Measurements from ENCODE around the gene MTMR2.
"Not testable (repeated sequence)": the region's sequence is repeated elsewhere in the genome, so short reads cannot be mapped to it uniquely, and the experiment has no call there.

MTMR2 gene

GRCh38 chr11:95884802-95885201 is 39.1 kb downstream of the MTMR2 start:
- no peak for TF ChIP-seq CTCF (IDR thresholded peaks at IDR 0.05; ENCODE audit: borderline replicate concordance, control extremely low read depth, extremely low read depth, insufficient read depth, missing control alignments)
- in situ Hi-C loops (cut with MboI; ENCODE audit: low sequenced_read_pairs, unreplicated experiment), result no loop called here
- no peak for DNase-seq (ENCODE audit: low spot score)

DNA sequence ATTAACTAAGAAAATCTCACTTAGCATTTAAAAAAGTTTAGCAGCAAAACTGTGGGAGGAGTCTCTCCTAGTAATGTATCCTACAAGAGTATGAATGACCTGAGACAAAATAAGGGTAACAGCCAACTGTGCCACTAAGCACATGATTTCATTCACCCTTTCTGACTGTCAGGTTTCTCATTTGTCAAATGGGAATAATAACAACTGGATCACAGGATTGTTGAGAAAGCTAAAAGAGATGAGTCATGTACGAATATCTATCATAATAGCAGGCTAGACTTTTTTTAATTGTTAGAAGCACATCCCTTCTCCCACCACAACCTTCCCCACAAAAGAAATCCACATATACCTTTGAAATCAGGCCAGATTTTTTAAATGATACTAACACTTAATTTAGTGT is 39.5 kb downstream of the MTMR2 start:
- no peak for TF ChIP-seq CTCF (IDR thresholded peaks at IDR 0.05; ENCODE audit: borderline replicate concordance, control extremely low read depth, extremely low read depth, insufficient read depth, missing control alignments)
- DNase-seq (ENCODE audit: low spot score), result no peak
- in situ Hi-C loops (cut with MboI; ENCODE audit: low sequenced_read_pairs, unreplicated experiment), result no loop called here

- no peak for DNase-seq (ENCODE audit: low spot score)
- no peak for TF ChIP-seq CTCF (IDR thresholded peaks at IDR 0.05; ENCODE audit: borderline replicate concordance, control extremely low read depth, extremely low read depth, insufficient read depth, missing control alignments)
- in situ Hi-C loops (cut with MboI; ENCODE audit: low sequenced_read_pairs, unreplicated experiment), result no loop called here
Observed at GRCh38 chr11:95883381-95883780, 40.5 kb downstream of the MTMR2 start.

- TF ChIP-seq CTCF (IDR thresholded peaks at IDR 0.05; ENCODE audit: borderline replicate concordance, control extremely low read depth, extremely low read depth, insufficient read depth, missing control alignments), result no peak
- in situ Hi-C loops (cut with MboI; ENCODE audit: low sequenced_read_pairs, unreplicated experiment), result no loop called here
- DNase-seq (ENCODE audit: low spot score), result no peak
Observed at GRCh38 chr11:95877291-95877690, 46.6 kb downstream of the MTMR2 start.

- in situ Hi-C loops (cut with MboI; ENCODE audit: low sequenced_read_pairs, unreplicated experiment); DNase-seq (ENCODE audit: low spot score): not testable (repeated sequence)
Observed at GRCh38 chr11:95870877-95871276, 53.0 kb downstream of the MTMR2 start.

- DNase-seq (ENCODE audit: low spot score), result no peak
- in situ Hi-C loops (cut with MboI; ENCODE audit: low sequenced_read_pairs, unreplicated experiment), result no loop called here
- TF ChIP-seq CTCF (IDR thresholded peaks at IDR 0.05; ENCODE audit: borderline replicate concordance, control extremely low read depth, extremely low read depth, insufficient read depth, missing control alignments), result no peak
Observed at GRCh38 chr11:95867105-95867504, 56.8 kb downstream of the MTMR2 start.

DNA sequence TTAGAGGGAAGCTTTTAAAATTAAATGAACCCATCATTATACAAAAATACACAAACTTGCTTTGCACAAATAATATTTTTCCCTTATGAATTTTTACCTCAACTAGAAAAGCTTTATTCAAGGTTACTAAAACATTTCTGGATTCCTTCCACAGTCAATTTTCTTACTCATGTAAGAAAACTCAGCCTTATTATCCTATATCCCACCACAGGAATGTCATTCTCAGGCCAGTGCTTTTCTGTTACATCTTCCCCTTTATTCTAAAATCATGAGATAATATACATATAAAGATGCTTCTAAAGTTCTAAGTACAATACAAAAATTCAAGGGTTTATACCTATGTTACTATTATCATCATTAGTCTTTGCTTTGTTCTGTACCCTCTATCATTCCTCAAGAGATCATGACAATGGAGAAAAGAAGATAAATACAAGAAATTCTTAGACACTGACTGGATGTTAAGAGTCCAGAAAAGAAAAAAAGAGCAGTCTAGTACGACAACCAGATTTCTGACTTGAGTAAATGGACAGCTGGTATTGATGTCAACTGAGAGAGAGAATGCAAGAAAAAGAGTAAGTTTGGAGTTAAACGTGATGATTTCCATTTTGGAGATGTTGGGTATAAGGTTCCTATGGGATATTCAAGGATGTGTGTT is 60.3 kb downstream of the MTMR2 start:
- no peak for DNase-seq (ENCODE audit: low spot score)
- in situ Hi-C loops (cut with MboI; ENCODE audit: low sequenced_read_pairs, unreplicated experiment), result no loop called here
- TF ChIP-seq CTCF (IDR thresholded peaks at IDR 0.05; ENCODE audit: borderline replicate concordance, control extremely low read depth, extremely low read depth, insufficient read depth, missing control alignments), result no peak

DNA sequence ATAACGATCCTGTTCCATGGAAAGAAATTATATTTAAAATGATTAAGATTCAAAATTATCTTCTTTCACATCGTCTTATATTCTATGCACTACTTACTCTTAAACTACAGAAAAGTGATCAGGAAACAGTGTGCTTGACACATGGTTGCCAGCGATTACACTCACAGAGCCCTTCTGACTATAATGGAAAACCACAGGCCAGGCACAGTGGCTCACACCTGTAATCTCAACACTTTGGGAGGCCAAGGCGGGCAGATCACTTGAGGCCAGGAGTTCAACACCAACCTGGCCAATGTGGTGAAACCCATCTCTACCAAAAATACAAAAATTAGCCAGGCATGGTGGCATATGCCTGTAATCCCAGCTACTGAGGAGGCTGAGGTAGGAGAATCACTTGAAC is 63.9 kb downstream of the MTMR2 start:
- in situ Hi-C loops (cut with MboI; ENCODE audit: low sequenced_read_pairs, unreplicated experiment); DNase-seq (ENCODE audit: low spot score): not testable (repeated sequence)

- DNase-seq (ENCODE audit: low spot score); in situ Hi-C loops (cut with MboI; ENCODE audit: low sequenced_read_pairs, unreplicated experiment): not testable (repeated sequence)
Observed at GRCh38 chr11:95854362-95854761, 69.5 kb downstream of the MTMR2 start.
